Spinal cord (tissue), 10 donors: ENCODE results near the gene PPP6R3. TPM values are rescaled to one million over a fixed set of nuclear protein-coding genes. Genes with fewer than 3 reads are reported as not detected.

Experiments
- DNase-seq, 6 donors: peaks; one replicate each; pipeline versions ENCODE4 v3.0.0 to v3.0.0-alpha.2; 2013 to 2015; ENCODE audit warnings: low spot score in 6 of 6, low read depth in 4 of 6
- H3K27ac ChIP-seq: one replicate; pipeline ENCODE4 v1.5.1; 2013; ENCODE audit warnings: low read depth, low read length, control low read depth
- H3K27me3 ChIP-seq: one replicate; pipeline ENCODE4 v1.6.1; 2013; ENCODE audit warnings: low read length; ENCODE audit not compliant: control insufficient read depth, insufficient read depth
- H3K36me3 ChIP-seq: one replicate; pipeline ENCODE4 v1.6.1; 2013; ENCODE audit warnings: low read length; ENCODE audit not compliant: control insufficient read depth, insufficient read depth
- H3K4me1 ChIP-seq: one replicate; pipeline ENCODE4 v1.6.1; 2013; ENCODE audit warnings: low read length; ENCODE audit not compliant: control insufficient read depth, insufficient read depth
- H3K4me3 ChIP-seq: one replicate; pipeline ENCODE4 v1.5.1; 2013; ENCODE audit warnings: low read depth, low read length, control low read depth
- H3K9me3 ChIP-seq: one replicate; pipeline ENCODE4 v1.6.1; 2013; ENCODE audit warnings: low read length; ENCODE audit not compliant: control insufficient read depth, insufficient read depth
- WGBS: methylation state at CpG from one replicate; pipeline ENCODE4 v1.1.5; 2013; ENCODE audit warnings: missing lambda C conversion rate; ENCODE audit not compliant: insufficient coverage; 5-methylcytosine and 5-hydroxymethylcytosine counted together
- polyA plus RNA-seq, 2 donors: library from polyadenylated mRNA; unstranded; fragments of 120-200 nt; gene quantifications; one replicate each; pipeline ENCODE4 v1.2.1, GENCODE V29; 2013; ENCODE audit not compliant: insufficient read length in 2 of 2
- total RNA-seq, 2 donors: library from RNA; depleted of rRNA in 1 of 2; stranded (reverse); fragments of 120-200 nt in 1 of 2; fragments of >200 nt in 1 of 2; gene quantifications; one replicate each; pipeline versions ENCODE4 v1.2.3 to v1.2.4, GENCODE V29; 2013 to 2014
- donor health status: healthy.

PPP6R3 gene
- total and polyA plus RNA-seq, 4 donors = 62.4 to 154 (median 94.0) TPM

GRCh38 chr11:68574308-68574707 lies 113.8 kb downstream of the PPP6R3 start:
- Histone ChIP-seq H3K4me1 (no peaks in the 10 kb centered on the region), H3K27ac (no peak overlapping the region), H3K36me3 (peaks cover 11% of the 10 kb centered on the region), H3K27me3 (no peaks in the 10 kb centered on the region), H3K4me3 (no peak overlapping the region), H3K9me3 (no peaks in the 10 kb centered on the region)
- WGBS = no CpG with 5 or more reads among the region's 1 CpG
- DNase-seq = no peak

GRCh38 chr11:68575025-68575665 lies 114.6 kb downstream of the PPP6R3 start:
- H3K36me3 ChIP-seq = peaks cover 11% of the 10 kb centered on the region
- no peak overlapping the region for H3K4me3 ChIP-seq
- no CpG with 5 or more reads among the region's 4 CpGs for WGBS
- H3K27me3 ChIP-seq = no peaks in the 10 kb centered on the region
- DNase-seq = no peak
- H3K27ac ChIP-seq = no peak overlapping the region
- H3K9me3 ChIP-seq = no peaks in the 10 kb centered on the region
- H3K4me1 ChIP-seq = no peaks in the 10 kb centered on the region

GRCh38 chr11:68579455-68579854 lies 118.9 kb downstream of the PPP6R3 start:
- no peak overlapping the region for H3K27ac ChIP-seq
- 100% methylated on average over 2 of the region's 5 CpGs for whole genome bisulfite sequencing

GRCh38 chr11:68581439-68581838 lies 120.9 kb downstream of the PPP6R3 start:
- Histone ChIP-seq H3K27ac (no peak overlapping the region), H3K36me3 (peaks cover 9% of the 10 kb centered on the region), H3K4me3 (no peak overlapping the region), H3K9me3 (no peaks in the 10 kb centered on the region), H3K4me1 (no peaks in the 10 kb centered on the region), H3K27me3 (no peaks in the 10 kb centered on the region)
- 83% methylated on average over 2 of the region's 4 CpGs for WGBS
- no peak for DNase-seq

More at GRCh38 chr11:68579455-68579854, 118.9 kb downstream of the PPP6R3 start:
- no peak for DNase-seq
- H3K4me3 ChIP-seq = no peak overlapping the region
- H3K27me3 ChIP-seq = no peaks in the 10 kb centered on the region
- no peaks in the 10 kb centered on the region for H3K4me1 ChIP-seq
- peaks cover 6% of the 10 kb centered on the region for H3K36me3 ChIP-seq
- no peaks in the 10 kb centered on the region for H3K9me3 ChIP-seq

GRCh38 chr11:68581901-68582300 lies 121.3 kb downstream of the PPP6R3 start:
- H3K27ac ChIP-seq = no peak overlapping the region
- no peaks in the 10 kb centered on the region for H3K9me3 ChIP-seq
- no peaks in the 10 kb centered on the region for H3K4me1 ChIP-seq
- peaks cover 6% of the 10 kb centered on the region for H3K36me3 ChIP-seq
- WGBS = 70% methylated on average over 2 of the region's 3 CpGs
- no peak for DNase-seq
- no peak overlapping the region for H3K4me3 ChIP-seq
- H3K27me3 ChIP-seq = no peaks in the 10 kb centered on the region

- Histone ChIP-seq H3K9me3 (no peaks in the 10 kb centered on the region), H3K36me3 (peaks cover 6% of the 10 kb centered on the region), H3K4me1 (no peaks in the 10 kb centered on the region), H3K27me3 (no peaks in the 10 kb centered on the region), H3K4me3 (no peak overlapping the region), H3K27ac (no peak overlapping the region)
- 94% methylated on average over 5 of the region's 8 CpGs for WGBS
- DNase-seq = no peak
These were observed 122.0 kb downstream of the PPP6R3 start for GRCh38 chr11:68582416-68583040.

GRCh38 chr11:68583041-68583446 lies 122.5 kb downstream of the PPP6R3 start:
- peaks cover 9% of the 10 kb centered on the region for H3K36me3 ChIP-seq
- DNase-seq = no peak
- WGBS = 83% methylated on average over 1 of the region's 2 CpGs
- H3K27ac ChIP-seq = no peak overlapping the region
- H3K4me1 ChIP-seq = no peaks in the 10 kb centered on the region
- no peaks in the 10 kb centered on the region for H3K27me3 ChIP-seq
- H3K9me3 ChIP-seq = no peaks in the 10 kb centered on the region
- H3K4me3 ChIP-seq = no peak overlapping the region

GRCh38 chr11:68584097-68584496 lies 123.5 kb downstream of the PPP6R3 start:
- H3K27me3 ChIP-seq = no peaks in the 10 kb centered on the region
- no peak overlapping the region for H3K4me3 ChIP-seq
- H3K9me3 ChIP-seq = no peaks in the 10 kb centered on the region
- peak in 3 of 6 donors; percentile 6 to 36 (median 20) for DNase-seq
- H3K36me3 ChIP-seq = peaks cover 17% of the 10 kb centered on the region
- WGBS = 45% methylated on average over 6 of the region's 6 CpGs
- no peak overlapping the region for H3K27ac ChIP-seq
- no peaks in the 10 kb centered on the region for H3K4me1 ChIP-seq

GRCh38 chr11:68584991-68585524 lies 124.5 kb downstream of the PPP6R3 start:
- Histone ChIP-seq H3K9me3 (no peaks in the 10 kb centered on the region), H3K4me1 (no peaks in the 10 kb centered on the region), H3K27ac (no peak overlapping the region), H3K27me3 (no peaks in the 10 kb centered on the region), H3K4me3 (no peak overlapping the region), H3K36me3 (peaks cover 17% of the 10 kb centered on the region)
- WGBS = 100% methylated on average over 3 of the region's 6 CpGs
- DNase-seq = no peak
